Thyroid gland (tissue), 4 donors: ENCODE data around the gene CDH4.

Experiments used
- CTCF ChIP-seq, 6 experiments: fragments of 200-600 bp in 3 of 6; fragments of 450-650 bp in 3 of 6; sonication (generic) in 3 of 6; IDR thresholded peaks; one replicate each; pipeline ENCODE4 v1.5.1; 2016 to 2019; ENCODE audit warnings: antibody characterized with exemption in 6 of 6, mild to moderate bottlenecking in 2 of 6, inconsistent platforms in 1 of 6, moderate library complexity in 1 of 6
- POLR2A ChIP-seq, 2 donors: fragments of 450-650 bp; IDR thresholded peaks; one replicate each; pipeline ENCODE4 v1.6.1; 2017; ENCODE audit warnings: antibody characterized with exemption in 2 of 2, mild to moderate bottlenecking in 2 of 2, moderate library complexity in 1 of 2

GRCh38 chr20:61382194-61382593 is 130.1 kb downstream of the CDH4 start:
- TF ChIP-seq CTCF (IDR thresholded peaks at IDR 0.05) (no peak), POLR2A (IDR thresholded peaks at IDR 0.05) (no peak)
